ENCODE data around the gene UNK.

- peak; percentile 83 for TF ChIP-seq CTCF (IDR thresholded peaks at IDR 0.05; ENCODE audit: low read length)
- no peak for TF ChIP-seq EZH2 (IDR thresholded peaks at IDR 0.05; ENCODE audit: borderline replicate concordance, low read length)
Measured at GRCh38 chr17:75749545-75750389, 34.8 kb upstream of the UNK start.

Measured in OCI-LY1 (cell line).